Activated T-cell treated with anti-CD3 and anti-CD28 coated beads for 48 hours (primary cell): ENCODE measurements around the gene TNFRSF25.
"Not testable (repeated sequence)": the region's sequence is repeated elsewhere in the genome, so short reads cannot be mapped to it uniquely, and the experiment has no call there.

ENCODE experiments used
- DNase-seq: peaks from one replicate; pipeline ENCODE4 v3.0.0-alpha.2; 2020; ENCODE audit warnings: low read depth

TNFRSF25 gene

GRCh38 chr1:6453895-6454855, 11.8 kb downstream of the TNFRSF25 start:
- DNase-seq: not testable (repeated sequence)

GRCh38 chr1:6450943-6451373, 15.0 kb downstream of the TNFRSF25 start:
- no peak for DNase-seq

GRCh38 chr1:6450486-6450885, 15.5 kb downstream of the TNFRSF25 start:
- DNase-seq: not testable (repeated sequence)

- no peak for DNase-seq
These were observed 15.9 kb downstream of the TNFRSF25 start for GRCh38 chr1:6450005-6450450.

- no peak for DNase-seq
These were observed 17.0 kb downstream of the TNFRSF25 start for GRCh38 chr1:6448749-6449631.

GRCh38 chr1:6447818-6448748, 17.9 kb downstream of the TNFRSF25 start:
- no peak for DNase-seq

- no peak for DNase-seq
These were observed 18.8 kb downstream of the TNFRSF25 start for GRCh38 chr1:6447016-6447817.

GRCh38 chr1:6446665-6447015, 19.3 kb downstream of the TNFRSF25 start:
- DNase-seq: no peak

- DNase-seq: not testable (repeated sequence)
These were observed 20.0 kb downstream of the TNFRSF25 start for GRCh38 chr1:6445929-6446328.

- no peak for DNase-seq
These were observed 20.8 kb downstream of the TNFRSF25 start for GRCh38 chr1:6445062-6445763.

- DNase-seq: no peak
These were observed 21.6 kb downstream of the TNFRSF25 start for GRCh38 chr1:6444377-6444776.

GRCh38 chr1:6443339-6444115, 22.4 kb downstream of the TNFRSF25 start:
- DNase-seq: no peak

GRCh38 chr1:6441586-6441985, 24.4 kb downstream of the TNFRSF25 start:
- no peak for DNase-seq

- DNase-seq: peak; percentile 73
These were observed 25.5 kb downstream of the TNFRSF25 start for GRCh38 chr1:6440198-6441126.

- DNase-seq: peak; percentile 63
These were observed 27.9 kb downstream of the TNFRSF25 start for GRCh38 chr1:6438047-6438525.

- DNase-seq: not testable (repeated sequence)
These were observed 28.8 kb downstream of the TNFRSF25 start for GRCh38 chr1:6437012-6437700.

GRCh38 chr1:6436277-6436676, 29.7 kb downstream of the TNFRSF25 start:
- not testable (repeated sequence) for DNase-seq
